Sciatic nerve (tissue), 2 donors: ENCODE results near the gene SPDEF. TPM values are rescaled to one million over a fixed set of nuclear protein-coding genes. Genes with fewer than 3 reads are reported as not detected.

Source experiments
- ATAC-seq: fragments of 200-7000 bp; cut with Tn5 transposase; one replicate; pipeline ENCODE4 v1.9.1; 2020; ENCODE audit warnings: mild to moderate bottlenecking, moderate library complexity
- DNase-seq: peaks from one replicate; pipeline ENCODE4 v3.0.0-alpha.2; 2020; ENCODE audit warnings: low spot score
- intact Hi-C: fragments of 100-400 bp; cut with DNase I; formaldehyde crosslinking; loops from one replicate; pipeline ENCODE4 v1.14.2; 2022
- total RNA-seq: library from RNA; stranded (reverse); fragmentation: NEBNext Ultra II Directional; extraction: Animal tissue kit (Norgen Biotek cat#: 25700); gene quantifications from one replicate; pipeline ENCODE4 v1.2.1, GENCODE V29; 2021
- donor health status: DM: no; HTN: no; CAD: no.
- donor health status: DM: no; HTN: no; CAD: no.

SPDEF gene
- total RNA-seq, 1 donor from 2014 or later = not detected

GRCh38 chr6:34522761-34523160, 33.4 kb downstream of the SPDEF start:
- intact Hi-C loops = no loop called here
- ATAC-seq (no peak), DNase-seq (no peak)

GRCh38 chr6:34521463-34522285, 34.5 kb downstream of the SPDEF start:
- DNase-seq (no peak), ATAC-seq (no peak)
- intact Hi-C loops = no loop called here

GRCh38 chr6:34520645-34521462, 35.3 kb downstream of the SPDEF start:
- intact Hi-C loops = no loop called here
- ATAC-seq (no peak), DNase-seq (no peak)

- peak; percentile 27 for DNase-seq
- intact Hi-C loops = no loop called here
- ATAC-seq = no peak
Observed at GRCh38 chr6:34519971-34520644, 36.0 kb downstream of the SPDEF start.

GRCh38 chr6:34518669-34519365, 37.3 kb downstream of the SPDEF start:
- peak; percentile 32 for DNase-seq
- ATAC-seq = no peak
- intact Hi-C loops = no loop called here

GRCh38 chr6:34517966-34518365, 38.2 kb downstream of the SPDEF start:
- ATAC-seq (no peak), DNase-seq (peak; percentile 51)
- intact Hi-C loops = no loop called here

- DNase-seq (peak; percentile 43), ATAC-seq (no peak)
- intact Hi-C loops = no loop called here
Observed at GRCh38 chr6:34517461-34517881, 38.7 kb downstream of the SPDEF start.

GRCh38 chr6:34516391-34517324, 39.5 kb downstream of the SPDEF start:
- intact Hi-C loops = no loop called here
- DNase-seq (peak; percentile 48), ATAC-seq (no peak)

GRCh38 chr6:34515473-34516387, 40.4 kb downstream of the SPDEF start:
- intact Hi-C loops = no loop called here
- ATAC-seq (no peak), DNase-seq (peak; percentile 51)

GRCh38 chr6:34514593-34515472, 41.3 kb downstream of the SPDEF start:
- DNase-seq = peak; percentile 77
- intact Hi-C loops = no loop called here
- ATAC-seq = peak; percentile 72

- DNase-seq (no peak), ATAC-seq (no peak)
- intact Hi-C loops = no loop called here
Observed at GRCh38 chr6:34514112-34514511, 42.0 kb downstream of the SPDEF start.

- DNase-seq = no peak
- intact Hi-C loops = no loop called here
- ATAC-seq = no peak
Observed at GRCh38 chr6:34513646-34514045, 42.5 kb downstream of the SPDEF start.

GRCh38 chr6:34512738-34513115, 43.4 kb downstream of the SPDEF start:
- DNase-seq (no peak), ATAC-seq (peak; percentile 65)
- intact Hi-C loops = no loop called here

GRCh38 chr6:34511915-34512737, 44.0 kb downstream of the SPDEF start:
- DNase-seq (no peak), ATAC-seq (peak; percentile 23)
- intact Hi-C loops = no loop called here

GRCh38 chr6:34511214-34511914, 44.8 kb downstream of the SPDEF start:
- no peak for DNase-seq
- no peak for ATAC-seq
- intact Hi-C loops = no loop called here
